GM21360 (cell line): ENCODE results near the gene PTPN4.

Experiments
- ATAC-seq: cut with Tn5 transposase; IDR thresholded peaks from one replicate; pipeline ENCODE4 v1.9.1; 2021; ENCODE audit warnings: mild to moderate bottlenecking, moderate library complexity; ENCODE audit not compliant: unreplicated experiment

The PTPN4 gene

GRCh38 chr2:119732601-119733164 lies 27.0 kb upstream of the PTPN4 start:
- ATAC-seq = no peak

GRCh38 chr2:119734047-119734446 lies 25.7 kb upstream of the PTPN4 start:
- no peak for ATAC-seq

- ATAC-seq = no peak
These were observed 24.2 kb upstream of the PTPN4 start for GRCh38 chr2:119735565-119735964.

DNA sequence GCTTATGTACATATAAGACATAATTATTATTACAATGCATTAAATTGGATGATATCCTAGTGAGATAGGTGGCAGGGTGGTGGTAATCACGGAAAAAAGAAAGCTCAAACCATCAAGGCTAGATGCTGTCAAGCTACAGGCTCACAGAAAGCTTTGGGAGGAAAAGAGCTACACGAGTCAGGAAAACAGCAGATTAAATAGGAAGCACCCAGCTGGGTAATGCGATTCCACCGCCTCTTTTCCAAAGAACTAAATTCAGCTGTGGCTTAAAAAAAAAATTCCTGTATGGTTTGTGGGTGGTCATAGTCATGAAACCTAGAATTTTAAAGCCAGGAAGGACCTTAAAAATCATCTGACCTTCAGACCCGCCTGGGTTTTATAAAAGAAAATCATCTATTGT lies 23.7 kb upstream of the PTPN4 start:
- no peak for ATAC-seq

- ATAC-seq = no peak
These were observed 20.0 kb upstream of the PTPN4 start for GRCh38 chr2:119739580-119740255.

DNA sequence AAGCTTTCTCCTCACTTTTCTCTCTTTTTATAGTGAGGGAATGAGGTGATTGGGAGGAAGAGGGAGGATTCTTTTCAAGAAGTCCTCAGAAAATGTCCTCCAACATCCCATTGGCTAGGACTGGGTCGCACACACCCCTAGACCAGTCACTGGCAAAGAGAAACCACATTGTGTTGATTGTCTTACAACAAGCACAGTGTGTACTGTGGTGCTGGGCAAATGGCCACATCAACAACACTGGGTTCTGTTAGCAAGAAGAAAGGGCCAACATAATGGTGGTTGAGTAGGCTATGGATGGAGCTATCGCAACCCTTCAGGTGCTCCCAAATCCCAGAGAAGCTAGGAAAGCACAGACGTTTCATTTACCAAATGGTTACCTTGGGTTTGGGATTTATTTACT lies 18.7 kb upstream of the PTPN4 start:
- no peak for ATAC-seq

DNA sequence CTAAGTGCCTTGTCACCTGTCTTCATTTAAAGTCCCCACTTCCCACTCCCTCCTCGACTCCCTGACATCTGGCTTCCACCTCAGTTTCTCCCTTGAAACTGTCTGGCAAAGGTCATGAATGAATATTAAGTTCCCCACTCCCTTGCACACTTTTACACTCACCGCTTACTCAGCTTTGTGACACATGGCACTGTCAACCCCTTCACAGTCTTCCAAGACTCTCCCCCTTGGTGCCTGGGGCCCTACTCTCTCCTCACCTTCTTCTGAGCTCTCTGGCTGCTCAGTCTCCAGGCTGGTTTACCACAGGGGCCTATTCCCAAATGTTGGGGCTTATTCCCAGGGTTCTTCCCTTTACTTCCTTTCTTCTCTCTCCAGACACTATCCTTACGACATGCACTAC lies 17.9 kb upstream of the PTPN4 start:
- no peak for ATAC-seq

DNA sequence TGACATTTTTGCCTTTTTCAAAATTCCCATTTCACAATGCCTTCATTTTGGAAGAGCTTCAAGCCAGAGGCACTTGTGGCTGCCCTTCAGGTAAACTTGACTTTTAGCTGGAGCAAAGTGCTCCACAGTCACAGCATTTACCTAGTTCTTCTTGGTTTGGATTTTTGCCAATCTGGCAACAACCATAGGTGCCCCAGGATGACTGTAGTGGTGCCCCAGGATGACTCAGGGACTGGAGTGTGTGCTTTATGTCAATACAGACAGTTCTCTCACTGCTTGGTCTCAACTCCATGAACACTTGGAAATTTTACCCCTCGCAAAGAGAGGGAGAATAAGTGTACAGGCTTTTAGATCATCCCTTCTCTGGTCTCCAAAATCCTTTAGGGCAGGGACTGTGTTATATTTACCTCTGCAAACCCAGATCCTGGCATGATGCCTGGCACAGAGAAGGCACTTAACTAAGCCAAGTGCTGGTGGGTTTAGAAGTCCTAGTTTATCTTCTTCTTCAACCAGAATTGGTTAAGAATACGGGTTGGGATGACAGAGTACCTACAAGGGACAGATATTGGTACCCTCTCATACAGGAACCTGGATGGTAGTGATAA lies 15.3 kb upstream of the PTPN4 start:
- ATAC-seq = no peak

- ATAC-seq = no peak
These were observed 14.2 kb upstream of the PTPN4 start for GRCh38 chr2:119745566-119745965.

DNA sequence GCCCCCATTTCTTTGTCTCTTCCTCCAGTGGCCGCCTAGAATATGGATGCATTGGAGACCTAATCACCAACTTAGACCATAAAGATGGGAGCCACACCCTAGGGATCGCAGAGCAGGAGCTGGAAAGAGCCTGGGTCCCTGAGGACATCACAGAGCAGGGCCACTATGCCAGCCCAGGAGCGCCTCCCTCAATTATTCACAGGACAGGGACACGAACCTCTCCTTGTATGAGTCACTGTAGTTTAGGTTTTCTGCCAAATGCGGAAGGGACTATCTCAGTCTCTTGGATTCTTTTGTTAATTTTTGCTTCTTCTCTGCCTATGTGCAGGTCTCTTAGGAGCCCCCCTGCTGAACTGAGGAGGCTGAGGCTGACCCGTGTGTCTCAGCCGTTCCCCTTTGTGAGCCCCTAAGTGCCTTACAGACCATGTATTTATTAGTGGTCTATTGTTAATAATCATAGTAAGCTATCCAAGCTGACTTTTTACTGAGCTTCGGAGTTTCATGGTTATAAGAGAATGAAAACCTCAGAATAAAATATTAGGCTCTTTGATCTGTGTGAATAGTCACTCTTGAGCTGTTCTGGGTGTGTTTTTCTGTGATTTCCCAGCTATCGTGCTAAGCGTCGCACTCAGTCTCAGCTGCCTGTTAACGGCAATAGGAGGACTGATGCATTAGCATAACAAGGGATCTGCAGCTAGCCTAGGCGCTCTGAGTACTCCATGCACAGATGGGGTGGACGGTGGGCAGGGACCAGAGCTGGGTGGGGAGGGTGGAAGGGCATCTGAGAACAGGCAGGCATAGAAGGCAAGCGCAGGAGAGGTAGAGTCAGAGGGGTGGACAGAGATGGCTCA lies 12.7 kb upstream of the PTPN4 start:
- no peak for ATAC-seq

GRCh38 chr2:119748135-119748534 lies 11.6 kb upstream of the PTPN4 start:
- no peak for ATAC-seq

DNA sequence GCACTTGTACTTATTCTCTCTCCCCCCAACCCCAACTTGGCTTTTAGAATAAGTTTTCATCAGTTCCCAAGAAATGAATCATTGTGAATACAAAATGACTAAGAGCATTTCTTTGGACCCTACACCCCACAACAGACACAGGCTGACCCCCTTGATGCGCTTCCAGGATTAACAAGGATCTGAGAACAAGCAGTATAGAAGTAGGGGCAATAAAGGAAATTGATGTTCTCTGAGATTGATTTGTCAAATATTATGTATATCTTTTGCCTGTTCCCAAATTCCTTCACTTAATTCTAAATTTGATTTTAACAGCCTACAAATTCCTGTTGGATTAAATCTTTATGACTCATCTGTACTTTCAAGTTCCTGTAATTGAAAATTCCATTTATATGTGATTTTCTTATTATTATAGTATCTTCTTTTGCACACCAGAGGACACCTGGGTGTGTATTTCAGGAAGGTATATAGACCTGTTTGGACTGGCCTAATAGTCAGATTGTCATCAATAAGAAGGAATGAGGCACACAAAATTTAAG lies 10.2 kb upstream of the PTPN4 start:
- no peak for ATAC-seq

DNA sequence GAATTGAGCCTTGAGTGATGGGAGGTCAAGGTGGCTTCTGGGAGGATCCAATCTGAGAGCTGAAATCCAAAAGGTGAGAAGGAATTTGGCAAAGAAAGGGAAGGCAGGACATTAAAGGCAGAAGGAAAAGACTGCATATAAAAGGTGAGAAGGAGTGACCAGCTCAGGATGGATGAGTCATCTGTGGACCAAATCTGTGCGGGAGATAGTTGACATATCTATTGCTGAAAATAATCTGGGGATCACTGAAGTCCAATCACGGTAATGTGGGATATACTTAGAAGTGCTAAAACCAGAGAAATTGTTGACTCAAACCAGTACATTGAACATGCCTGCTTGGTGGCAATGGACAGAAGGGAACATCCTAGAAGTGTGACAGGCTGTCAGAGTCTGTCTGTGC lies 8.0 kb upstream of the PTPN4 start:
- ATAC-seq = no peak

GRCh38 chr2:119753041-119753929 lies 6.4 kb upstream of the PTPN4 start:
- ATAC-seq = no peak

DNA sequence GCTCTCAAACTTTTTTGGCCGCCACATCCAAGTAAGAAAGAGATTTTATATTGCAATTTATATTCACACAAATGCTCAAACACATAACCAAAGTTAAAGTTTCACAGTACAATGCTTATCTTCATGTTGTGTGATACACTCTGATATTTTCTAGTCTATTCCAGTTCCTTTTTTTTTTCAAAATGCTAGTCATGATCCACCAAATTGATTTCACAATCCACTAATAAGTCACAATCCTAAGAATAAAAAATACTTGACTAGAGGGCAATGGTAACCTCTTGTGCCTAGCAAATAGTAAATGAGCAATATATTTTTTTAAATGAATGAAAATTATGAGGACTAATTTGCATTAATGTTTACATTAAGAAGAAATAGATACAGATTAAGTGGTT lies 5.8 kb upstream of the PTPN4 start:
- no peak for ATAC-seq

- ATAC-seq = no peak
These were observed 3.8 kb upstream of the PTPN4 start for GRCh38 chr2:119755906-119756305.

GRCh38 chr2:119756837-119757236 lies 2.9 kb upstream of the PTPN4 start:
- no peak for ATAC-seq

- no peak for ATAC-seq
These were observed 756 bp upstream of the PTPN4 start for GRCh38 chr2:119758881-119759450.

GRCh38 chr2:119760237-119760955 lies 674 bp downstream of the PTPN4 start:
- ATAC-seq = no peak

GRCh38 chr2:119760956-119761275 lies 1.2 kb downstream of the PTPN4 start:
- no peak for ATAC-seq
